Mucosa of descending colon (tissue), 3 donors: ENCODE results near the gene FABP6. TPM values are rescaled to one million over a fixed set of nuclear protein-coding genes. Genes with fewer than 3 reads are reported as not detected.
A peak's percentile ranks its signal among the peaks of the same experiment; 100 is the strongest.
"Not testable (repeated sequence)": the region's sequence is repeated elsewhere in the genome, so short reads cannot be mapped to it uniquely, and the experiment has no call there.

Source experiments
- ATAC-seq: fragments of 200-7000 bp; cut with Tn5 transposase; one replicate; pipeline ENCODE4 v1.9.1; 2020; ENCODE audit warnings: mild to moderate bottlenecking, moderate library complexity
- DNase-seq, 3 donors: peaks; one replicate each; pipeline ENCODE4 v3.0.0-alpha.2; 2020
- H3K36me3 ChIP-seq: fragments of 200-600 bp; one replicate; pipeline ENCODE4 v1.8.0; 2021; ENCODE audit warnings: low read depth, mild to moderate bottlenecking
- H3K4me1 ChIP-seq: fragments of 200-600 bp; one replicate; pipeline ENCODE4 v1.8.0; 2021; ENCODE audit warnings: low read depth, mild to moderate bottlenecking
- H3K4me3 ChIP-seq: fragments of 200-600 bp; one replicate; pipeline ENCODE4 v1.8.0; 2021; ENCODE audit warnings: mild to moderate bottlenecking
- H3K9me3 ChIP-seq: fragments of 200-600 bp; one replicate; pipeline ENCODE4 v1.8.0; 2021; ENCODE audit warnings: mild to moderate bottlenecking
- CTCF ChIP-seq: fragments of 200-600 bp; IDR thresholded peaks from one replicate; pipeline ENCODE4 v1.8.0; 2022; ENCODE audit warnings: antibody characterized with exemption, mild to moderate bottlenecking
- intact Hi-C, 2 donors: fragments of 100-400 bp; cut with DNase I in 1 of 2; cut with micrococcal nuclease in 1 of 2; formaldehyde crosslinking; loops; one replicate each; pipeline versions ENCODE4 v1.11.0 to v1.11.1; 2022; cut with DNase I, micrococcal nuclease
- total RNA-seq, 3 donors: library from RNA; stranded (reverse); fragmentation: NEBNext Ultra II Directional in 2 of 3; extraction: Animal tissue kit (Norgen Biotek cat#: 25700) in 2 of 3; gene quantifications; one replicate each; pipeline versions ENCODE4 v1.2.1 to v1.2.4, GENCODE V29; 2021 to 2023
- donor health status: DM: no; HTN: no; CAD: no; lungs with moderate emphysema.
- donor health status: DM: no; HTN: no; CAD: no.
- donor health status: DM: no; HTN: yes; CAD: no.

FABP6 gene
- total RNA-seq, 3 donors from 2014 or later, result not detected

- Histone ChIP-seq H3K9me3 (no peaks in the 10 kb centered on the region), H3K4me3 (no peak overlapping the region), H3K36me3 (no peaks in the 10 kb centered on the region), H3K4me1 (no peaks in the 10 kb centered on the region)
- DNase-seq (no peak), ATAC-seq (no peak)
- intact Hi-C loops, result no loop called here
- no peak for TF ChIP-seq CTCF
Observed at GRCh38 chr5:160186480-160186879, 42.8 kb upstream of the FABP6 start.

DNA sequence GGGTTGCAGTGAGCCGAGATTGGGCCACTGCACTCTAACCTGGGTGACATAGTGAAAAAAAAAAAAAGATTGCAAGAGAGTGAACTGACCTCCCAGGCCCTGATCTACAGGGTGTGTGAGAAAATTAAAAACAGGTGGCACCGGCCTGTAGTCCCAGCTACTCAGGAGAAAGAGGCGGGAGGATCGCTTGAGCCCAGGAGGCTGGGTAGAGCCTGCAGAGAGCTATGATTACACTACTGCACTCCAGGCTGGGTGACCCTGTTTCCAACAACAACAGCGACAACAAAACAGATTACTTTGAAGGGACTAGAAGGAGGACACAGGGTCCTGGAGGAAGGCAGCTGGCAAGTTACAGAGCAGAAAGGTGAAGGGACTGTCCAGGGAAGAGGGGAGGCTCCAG is 42.2 kb upstream of the FABP6 start:
- Histone ChIP-seq H3K4me1 (no peaks in the 10 kb centered on the region), H3K9me3 (no peaks in the 10 kb centered on the region), H3K4me3 (no peak overlapping the region), H3K36me3 (no peaks in the 10 kb centered on the region)
- no peak for TF ChIP-seq CTCF
- ATAC-seq, result no peak
- intact Hi-C loops, result no loop called here
- DNase-seq, result no peak

- Histone ChIP-seq H3K4me1 (no peaks in the 10 kb centered on the region), H3K4me3 (no peak overlapping the region), H3K36me3 (no peaks in the 10 kb centered on the region), H3K9me3 (no peaks in the 10 kb centered on the region)
- intact Hi-C loops, result no loop called here
- TF ChIP-seq CTCF, result no peak
- DNase-seq, result peak; percentile 62 to 66 (median 65)
- ATAC-seq, result peak; percentile 81
Observed at GRCh38 chr5:160188141-160189015, 40.9 kb upstream of the FABP6 start.

DNA sequence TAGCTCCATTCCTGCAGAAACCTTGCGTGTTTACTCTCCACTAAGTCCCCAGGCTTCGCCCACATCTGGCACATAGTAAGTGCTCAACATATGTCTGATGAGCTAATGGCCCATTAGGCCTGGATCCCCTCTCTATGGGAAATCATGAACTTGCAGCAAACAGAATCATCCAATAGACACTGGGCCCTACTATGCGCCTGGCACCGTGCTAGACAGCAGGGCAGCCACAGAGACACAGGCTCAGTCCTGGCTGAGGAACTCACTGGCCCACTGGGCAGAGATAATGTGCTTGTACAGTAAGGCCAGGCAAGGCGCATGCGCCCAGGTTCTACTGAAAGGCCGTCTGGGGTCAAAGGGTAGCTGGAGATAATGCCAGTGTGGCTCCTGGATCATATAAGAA is 36.9 kb upstream of the FABP6 start:
- intact Hi-C loops, result no loop called here
- no peaks in the 10 kb centered on the region for H3K36me3 ChIP-seq
- ATAC-seq (no peak), DNase-seq (no peak)
- H3K4me3 ChIP-seq, result no peak overlapping the region
- no peaks in the 10 kb centered on the region for H3K4me1 ChIP-seq
- no peaks in the 10 kb centered on the region for H3K9me3 ChIP-seq
- no peak for TF ChIP-seq CTCF

- H3K36me3 ChIP-seq, H3K9me3 ChIP-seq, H3K4me1 ChIP-seq, intact Hi-C loops, ATAC-seq, DNase-seq, H3K4me3 ChIP-seq: not testable (repeated sequence)
Observed at GRCh38 chr5:160193076-160193475, 36.2 kb upstream of the FABP6 start.

- H3K4me1 ChIP-seq, H3K9me3 ChIP-seq, H3K4me3 ChIP-seq, DNase-seq, ATAC-seq, intact Hi-C loops, H3K36me3 ChIP-seq: not testable (repeated sequence)
Observed at GRCh38 chr5:160193790-160194189, 35.5 kb upstream of the FABP6 start.
